CD14-positive monocyte (primary cell): ENCODE data around the gene ARL15. TPM values are rescaled to one million over a fixed set of nuclear protein-coding genes. Genes with fewer than 3 reads are reported as not detected.

ENCODE experiments used
- DNase-seq, 3 donors: peaks; one replicate each; pipeline ENCODE4 v3.0.0-alpha.2; 2011 to 2022
- H2AFZ ChIP-seq: 2 replicates; pipeline ENCODE4 v1.6.0; 2012; ENCODE audit warnings: mild to moderate bottlenecking, low read depth, low read length, inconsistent platforms; ENCODE audit not compliant: insufficient read depth, poor library complexity, severe bottlenecking
- H3K27ac ChIP-seq, 2 donors: 1 replicate in 1 of 2; 2 replicates in 1 of 2; pipeline ENCODE4 v1.5.1; 2012 to 2013; ENCODE audit warnings: low read length in 2 of 2, control low read depth in 1 of 2, inconsistent platforms in 1 of 2, low read depth in 1 of 2, mild to moderate bottlenecking in 1 of 2
- H3K27me3 ChIP-seq, 2 donors: one replicate each; pipeline versions ENCODE4 v1.6.0 to v1.6.1; 2011 to 2013; ENCODE audit warnings: low read length in 2 of 2; ENCODE audit not compliant: control insufficient read depth in 2 of 2, insufficient read depth in 2 of 2
- H3K36me3 ChIP-seq, 2 donors: replicated peaks in 1 of 2; 1 replicate in 1 of 2; 2 replicates in 1 of 2; pipeline versions ENCODE4 v1.5.1 to v1.6.1; 2012 to 2013; ENCODE audit warnings: low read length in 2 of 2, control low read depth in 1 of 2, inconsistent platforms in 1 of 2, mild to moderate bottlenecking in 1 of 2; ENCODE audit not compliant: insufficient read depth in 2 of 2, control insufficient read depth in 1 of 2
- H3K4me1 ChIP-seq, 2 donors: 1 replicate in 1 of 2; 2 replicates in 1 of 2; pipeline versions ENCODE4 v1.5.1 to v1.6.1; 2012 to 2013; ENCODE audit warnings: low read length in 2 of 2, control low read depth in 1 of 2, inconsistent platforms in 1 of 2, mild to moderate bottlenecking in 1 of 2, moderate library complexity in 1 of 2; ENCODE audit not compliant: insufficient read depth in 2 of 2, control insufficient read depth in 1 of 2
- H3K4me2 ChIP-seq: replicated peaks from 2 replicates; pipeline ENCODE3; 2012; ENCODE audit warnings: low read length, moderate library complexity, mild to moderate bottlenecking; ENCODE audit not compliant: poor library complexity, severe bottlenecking; ENCODE audit errors: extremely low read depth
- H3K4me3 ChIP-seq, 3 experiments: fragments of 200-600 bp in 1 of 3; sonication (generic) in 1 of 3; replicated peaks in 1 of 3; 1 replicate in 2 of 3; 2 replicates in 1 of 3; pipeline ENCODE4 v1.5.1; 2011 to 2013; ENCODE audit warnings: low read length in 3 of 3, mild to moderate bottlenecking in 3 of 3, control low read depth in 2 of 3, low read depth in 2 of 3, inconsistent platforms in 1 of 3, moderate library complexity in 1 of 3
- H3K79me2 ChIP-seq: 2 replicates; pipeline ENCODE4 v1.6.0; 2012; ENCODE audit warnings: mild to moderate bottlenecking, control low read depth, inconsistent platforms, low read length, moderate library complexity; ENCODE audit not compliant: insufficient read depth
- H3K9ac ChIP-seq: 2 replicates; pipeline ENCODE4 v1.6.0; 2017; ENCODE audit warnings: low read length, mild to moderate bottlenecking; ENCODE audit not compliant: insufficient read depth, poor library complexity, severe bottlenecking
- H3K9me3 ChIP-seq, 2 donors: replicated peaks in 1 of 2; 1 replicate in 1 of 2; 2 replicates in 1 of 2; pipeline versions ENCODE4 v1.5.1 to v1.6.1; 2012 to 2013; ENCODE audit warnings: low read length in 2 of 2, control low read depth in 1 of 2; ENCODE audit not compliant: control insufficient read depth in 1 of 2, insufficient read depth in 1 of 2
- H4K20me1 ChIP-seq: 2 replicates; pipeline ENCODE4 v1.6.0; 2012; ENCODE audit warnings: mild to moderate bottlenecking, low read length, control low read depth, moderate library complexity; ENCODE audit not compliant: insufficient read depth
- H3K27ac Mint-ChIP-seq, 7 donors: one replicate each; pipeline ENCODE4 v1.8.0; 2020; ENCODE audit warnings: mild to moderate bottlenecking in 7 of 7, mixed read lengths in 7 of 7, moderate library complexity in 6 of 7, inconsistent platforms in 2 of 7
- H3K27me3 Mint-ChIP-seq, 3 donors: one replicate each; pipeline ENCODE4 v1.8.0; 2021 to 2022; ENCODE audit warnings: low read depth in 3 of 3, mild to moderate bottlenecking in 3 of 3, mixed read lengths in 3 of 3, moderate library complexity in 3 of 3, inconsistent platforms in 1 of 3
- H3K36me3 Mint-ChIP-seq, 2 donors: one replicate each; pipeline ENCODE4 v1.8.0; 2020; ENCODE audit warnings: mixed read lengths in 2 of 2, inconsistent platforms in 1 of 2, mild to moderate bottlenecking in 1 of 2
- H3K4me1 Mint-ChIP-seq: one replicate; pipeline ENCODE4 v1.8.0; 2020; ENCODE audit warnings: mild to moderate bottlenecking, mixed read lengths
- H3K4me3 Mint-ChIP-seq, 2 donors: one replicate each; pipeline ENCODE4 v1.8.0; 2020; ENCODE audit warnings: mild to moderate bottlenecking in 2 of 2, mixed read lengths in 2 of 2, moderate library complexity in 1 of 2
- H3K9me3 Mint-ChIP-seq, 7 donors: one replicate each; pipeline ENCODE4 v1.8.0; 2020 to 2022; ENCODE audit warnings: mixed read lengths in 7 of 7, mild to moderate bottlenecking in 6 of 7, moderate library complexity in 6 of 7, inconsistent platforms in 2 of 7
- CTCF ChIP-seq: fragments of 200-600 bp; IDR thresholded peaks from one replicate; pipeline ENCODE4 v1.8.0; 2022; ENCODE audit warnings: antibody characterized with exemption, mild to moderate bottlenecking
- WGBS: methylation state at CpG from one replicate; pipeline ENCODE4 v1.1.5; 2013; ENCODE audit warnings: missing lambda C conversion rate; ENCODE audit not compliant: insufficient coverage; 5-methylcytosine and 5-hydroxymethylcytosine counted together
- intact Hi-C, 2 donors: fragments of 100-400 bp; cut with micrococcal nuclease; formaldehyde crosslinking; loops; one replicate each; pipeline versions ENCODE4 v1.15.0 to v1.15.1; 2023
- polyA plus RNA-seq, 3 donors: library from polyadenylated mRNA; depleted of rRNA in 1 of 3; unstranded in 2 of 3; stranded (reverse) in 1 of 3; fragments of 300-500 nt in 2 of 3; fragments of >200 nt in 1 of 3; fragmentation: Illumina TruSeq in 2 of 3; gene quantifications; 1 replicate in 2 of 3; 2 replicates in 1 of 3; pipeline ENCODE4 v1.2.3, GENCODE V29; 2012 to 2021

The ARL15 gene
- polyA plus RNA-seq, 3 donors = 10.5 to 27.6 (median 18.0) TPM

GRCh38 chr5:54323495-54323894 is 13.1 kb upstream of the ARL15 start:
- H3K27me3 ChIP-seq = peaks cover 2 to 5% of the 10 kb centered on the region in 2 donors
- no peaks in the 10 kb centered on the region for H4K20me1 ChIP-seq
- no peaks in the 10 kb centered on the region for H3K9me3 ChIP-seq
- intact Hi-C loops = no loop called here
- peaks cover 0 to 2% (median 0%) of the 10 kb centered on the region in 7 donors for H3K9me3 Mint-ChIP-seq
- H3K9ac ChIP-seq = no peak overlapping the region
- no peak for DNase-seq
- no peak overlapping the region for H3K27ac ChIP-seq
- H3K4me3 Mint-ChIP-seq = no peak overlapping the region
- no peaks in the 10 kb centered on the region for H3K4me1 Mint-ChIP-seq
- no peak overlapping the region for H3K4me3 ChIP-seq
- H2AFZ ChIP-seq = no peak overlapping the region
- H3K36me3 ChIP-seq = no peaks in the 10 kb centered on the region
- no peaks in the 10 kb centered on the region for H3K36me3 Mint-ChIP-seq
- no peak overlapping the region for H3K4me2 ChIP-seq
- no peaks in the 10 kb centered on the region for H3K4me1 ChIP-seq
- H3K79me2 ChIP-seq = no peaks in the 10 kb centered on the region
- no peak overlapping the region for H3K27ac Mint-ChIP-seq
- no peak for TF ChIP-seq CTCF
- peaks cover 4 to 16% (median 5%) of the 10 kb centered on the region in 3 donors for H3K27me3 Mint-ChIP-seq
- no CpG with 5 or more reads among the region's 2 CpGs for WGBS

- Histone ChIP-seq H3K4me3 (no peak overlapping the region), H3K27ac (no peak overlapping the region), H3K4me1 (no peaks in the 10 kb centered on the region), H3K9me3 (no peaks in the 10 kb centered on the region), H3K27me3 (peaks cover under 1 to 5% of the 10 kb centered on the region in 2 donors), H4K20me1 (no peaks in the 10 kb centered on the region), H3K9ac (no peak overlapping the region), H3K79me2 (no peaks in the 10 kb centered on the region), H3K4me2 (no peak overlapping the region), H2AFZ (no peak overlapping the region), H3K36me3 (no peaks in the 10 kb centered on the region)
- Mint-ChIP-seq H3K4me3 (no peak overlapping the region), H3K9me3 (no peaks in the 10 kb centered on the region), H3K27me3 (peaks cover 4 to 10% (median 4%) of the 10 kb centered on the region in 3 donors), H3K27ac (no peak overlapping the region), H3K36me3 (no peaks in the 10 kb centered on the region), H3K4me1 (no peaks in the 10 kb centered on the region)
- no CpG with 5 or more reads among the region's 1 CpG for WGBS
- intact Hi-C loops = no loop called here
- no peak for TF ChIP-seq CTCF
- DNase-seq = no peak
Observed at GRCh38 chr5:54320256-54320655, 9.9 kb upstream of the ARL15 start.
